Keratinocyte (primary cell): ENCODE measurements around the gene ITSN1. TPM values are rescaled to one million over a fixed set of nuclear protein-coding genes. Genes with fewer than 3 reads are reported as not detected.

ENCODE experiments used
- DNase-seq: peaks from one replicate; pipeline ENCODE4 v3.0.0-alpha.2; 2011; ENCODE audit warnings: low read depth, missing footprints, low spot score
- FAIRE-seq: peaks from 2 replicates; lab custom pipeline; 2011; peaks lifted over from hg19 to GRCh38; lab: Jason Lieb, UNC
- H2AFZ ChIP-seq: 2 replicates; pipeline ENCODE4 v1.6.0; 2012; ENCODE audit warnings: low read length, control low read depth, inconsistent platforms; ENCODE audit not compliant: control insufficient read depth
- H3K27ac ChIP-seq: 2 replicates; pipeline ENCODE4 v1.5.1; 2011; ENCODE audit warnings: low read length; ENCODE audit not compliant: control insufficient read depth, insufficient read depth
- H3K27me3 ChIP-seq: 3 replicates; pipeline ENCODE4 v1.6.0; 2011; ENCODE audit warnings: low read length; ENCODE audit not compliant: control insufficient read depth, insufficient read depth; ENCODE audit errors: extremely low read depth
- H3K36me3 ChIP-seq, 2 experiments: 2 replicates in 1 of 2; 3 replicates in 1 of 2; pipeline ENCODE4 v1.5.1; 2011; ENCODE audit warnings: low read length in 2 of 2, mild to moderate bottlenecking in 1 of 2; ENCODE audit not compliant: control insufficient read depth in 2 of 2, insufficient read depth in 2 of 2; ENCODE audit errors: extremely low read depth in 1 of 2
- H3K4me1 ChIP-seq: 3 replicates; pipeline ENCODE4 v1.5.1; 2011; ENCODE audit warnings: low read length; ENCODE audit not compliant: control insufficient read depth, insufficient read depth; ENCODE audit errors: extremely low read depth
- H3K4me2 ChIP-seq: 3 replicates; pipeline ENCODE4 v1.6.0; 2011; ENCODE audit warnings: low read depth, low read length; ENCODE audit not compliant: control insufficient read depth, insufficient read depth; ENCODE audit errors: extremely low read depth
- H3K4me3 ChIP-seq, 3 experiments: fragments of 200-600 bp in 1 of 3; sonication (generic) in 1 of 3; 2 replicates in 2 of 3; 3 replicates in 1 of 3; pipeline ENCODE4 v1.5.1; 2011 to 2016; ENCODE audit warnings: low read length in 3 of 3, mild to moderate bottlenecking in 3 of 3, control low read depth in 2 of 3, inconsistent platforms in 1 of 3, low read depth in 1 of 3, mixed read lengths in 1 of 3, mixed run types in 1 of 3, moderate library complexity in 1 of 3; ENCODE audit not compliant: control insufficient read depth in 2 of 3, insufficient read depth in 2 of 3; ENCODE audit errors: extremely low read depth in 1 of 3
- H3K79me2 ChIP-seq: 2 replicates; pipeline ENCODE4 v1.6.0; 2012; ENCODE audit warnings: low read length; ENCODE audit not compliant: control insufficient read depth, insufficient read depth
- H3K9ac ChIP-seq: 3 replicates; pipeline ENCODE4 v1.6.0; 2011; ENCODE audit warnings: low read length; ENCODE audit not compliant: control insufficient read depth, insufficient read depth; ENCODE audit errors: extremely low read depth
- H3K9me1 ChIP-seq: 3 replicates; pipeline ENCODE4 v1.6.0; 2011; ENCODE audit warnings: low read length; ENCODE audit not compliant: control insufficient read depth, insufficient read depth; ENCODE audit errors: extremely low read depth
- H3K9me3 ChIP-seq: 2 replicates; pipeline ENCODE4 v1.5.1; 2012; ENCODE audit warnings: low read depth, low read length; ENCODE audit not compliant: control insufficient read depth
- H4K20me1 ChIP-seq: 3 replicates; pipeline ENCODE4 v1.6.0; 2011; ENCODE audit warnings: low read length; ENCODE audit not compliant: control insufficient read depth, insufficient read depth; ENCODE audit errors: extremely low read depth
- EZH2 ChIP-seq: IDR thresholded peaks from one replicate; pipeline ENCODE4 v1.6.1; 2012; ENCODE audit warnings: inconsistent platforms, mild to moderate bottlenecking, low read length, moderate library complexity
- dilution Hi-C: fragments of 300-500 bp; cut with MboI; formaldehyde crosslinking; loops from one replicate; pipeline ENCODE4 v1.7.0; 2020; ENCODE audit warnings: low sequenced_read_pairs; ENCODE audit not compliant: extremely low pct_ligation_motif_present
- polyA plus RNA-seq, 5 experiments: library from polyadenylated mRNA; depleted of rRNA in 3 of 5; stranded (reverse) in 3 of 5; stranded (forward) in 1 of 5; unstranded in 1 of 5; fragments of >200 nt; gene quantifications; 1 replicate in 1 of 5; 2 replicates in 3 of 5; 3 replicates in 1 of 5; pipeline versions ENCODE4 v1.2.1 to v1.2.3, GENCODE V29; 2011 to 2012; ENCODE audit warnings: missing spikeins in 2 of 5, low read depth in 1 of 5, low replicate concordance in 1 of 5
- TF ChIP-seq, protein P1 (sequence below), 3 experiments: IDR thresholded peaks in 1 of 3; conservative IDR thresholded peaks in 1 of 3; optimal IDR thresholded peaks in 1 of 3; 2 replicates in 2 of 3; 3 replicates in 1 of 3; pipeline versions ENCODE3 to v1.5.1; 2011; ENCODE audit warnings: low read length in 3 of 3, mild to moderate bottlenecking in 3 of 3, moderate library complexity in 2 of 3, control low read depth in 1 of 3, inconsistent platforms in 1 of 3; ENCODE audit not compliant: insufficient read depth in 2 of 3; ENCODE audit errors: extremely low read depth in 1 of 3

The ITSN1 gene
- polyA plus RNA-seq, 1 donor (not counting 4 experiments of a cell fraction or from before 2014, with no cell fraction given): 34.3 TPM

- Histone ChIP-seq H3K36me3 (peaks cover 8 to 20% of the 10 kb centered on the region in 2 experiments), H3K27me3 (no peaks in the 10 kb centered on the region), H3K9me3 (no peaks in the 10 kb centered on the region), H4K20me1 (no peaks in the 10 kb centered on the region), H3K4me3 (no peak overlapping the region), H3K4me1 (no peaks in the 10 kb centered on the region), H2AFZ (no peak overlapping the region), H3K27ac (no peak overlapping the region), H3K4me2 (no peak overlapping the region), H3K79me2 (no peaks in the 10 kb centered on the region), H3K9me1 (no peaks in the 10 kb centered on the region), H3K9ac (no peak overlapping the region)
- dilution Hi-C loops: no loop called here
- FAIRE-seq (no peak), DNase-seq (no peak)
- no peak for TF ChIP-seq EZH2
- TF ChIP-seq, protein P1, sequence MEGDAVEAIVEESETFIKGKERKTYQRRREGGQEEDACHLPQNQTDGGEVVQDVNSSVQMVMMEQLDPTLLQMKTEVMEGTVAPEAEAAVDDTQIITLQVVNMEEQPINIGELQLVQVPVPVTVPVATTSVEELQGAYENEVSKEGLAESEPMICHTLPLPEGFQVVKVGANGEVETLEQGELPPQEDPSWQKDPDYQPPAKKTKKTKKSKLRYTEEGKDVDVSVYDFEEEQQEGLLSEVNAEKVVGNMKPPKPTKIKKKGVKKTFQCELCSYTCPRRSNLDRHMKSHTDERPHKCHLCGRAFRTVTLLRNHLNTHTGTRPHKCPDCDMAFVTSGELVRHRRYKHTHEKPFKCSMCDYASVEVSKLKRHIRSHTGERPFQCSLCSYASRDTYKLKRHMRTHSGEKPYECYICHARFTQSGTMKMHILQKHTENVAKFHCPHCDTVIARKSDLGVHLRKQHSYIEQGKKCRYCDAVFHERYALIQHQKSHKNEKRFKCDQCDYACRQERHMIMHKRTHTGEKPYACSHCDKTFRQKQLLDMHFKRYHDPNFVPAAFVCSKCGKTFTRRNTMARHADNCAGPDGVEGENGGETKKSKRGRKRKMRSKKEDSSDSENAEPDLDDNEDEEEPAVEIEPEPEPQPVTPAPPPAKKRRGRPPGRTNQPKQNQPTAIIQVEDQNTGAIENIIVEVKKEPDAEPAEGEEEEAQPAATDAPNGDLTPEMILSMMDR (optimal IDR thresholded peaks at IDR 0.05 in 1 of 3, IDR thresholded peaks at IDR 0.05 in 1 of 3, conservative IDR thresholded peaks at IDR 0.05 in 1 of 3; ENCODE audit: extremely low read depth in 1 of 3, insufficient read depth in 2 of 3, low read length in 3 of 3): no peak
Measured at GRCh38 chr21:33767236-33767635, 124.9 kb downstream of the ITSN1 start.

- H4K20me1 ChIP-seq: no peaks in the 10 kb centered on the region
- no peak overlapping the region for H3K4me2 ChIP-seq
- no peaks in the 10 kb centered on the region for H3K9me1 ChIP-seq
- no peak overlapping the region for H2AFZ ChIP-seq
- H3K36me3 ChIP-seq: peaks cover 9 to 19% of the 10 kb centered on the region in 2 experiments
- dilution Hi-C loops: no loop called here
- no peaks in the 10 kb centered on the region for H3K9me3 ChIP-seq
- DNase-seq: no peak
- no peak overlapping the region for H3K9ac ChIP-seq
- no peak for FAIRE-seq
- H3K4me3 ChIP-seq: no peak overlapping the region
- no peaks in the 10 kb centered on the region for H3K4me1 ChIP-seq
- no peaks in the 10 kb centered on the region for H3K27me3 ChIP-seq
- no peak for TF ChIP-seq EZH2
- TF ChIP-seq, protein P1 (optimal IDR thresholded peaks at IDR 0.05 in 1 of 3, IDR thresholded peaks at IDR 0.05 in 1 of 3, conservative IDR thresholded peaks at IDR 0.05 in 1 of 3; ENCODE audit: extremely low read depth in 1 of 3, insufficient read depth in 2 of 3, low read length in 3 of 3): no peak
- H3K27ac ChIP-seq: no peak overlapping the region
- no peaks in the 10 kb centered on the region for H3K79me2 ChIP-seq
Measured at GRCh38 chr21:33767960-33768359, 125.7 kb downstream of the ITSN1 start.
